Osteocyte (in vitro differentiated cells): Measurements from ENCODE around the gene FAM161B. TPM values are rescaled to one million over a fixed set of nuclear protein-coding genes. Genes with fewer than 3 reads are reported as not detected.
"Not testable (repeated sequence)": the region's sequence is repeated elsewhere in the genome, so short reads cannot be mapped to it uniquely, and the experiment has no call there.

Experiments
- DNase-seq: peaks from one replicate; pipeline ENCODE4 v3.0.0; 2021; ENCODE audit warnings: mixed read lengths; ENCODE audit not compliant: unreplicated experiment; ENCODE audit errors: extremely low spot score
- H3K27ac Mint-ChIP-seq: one replicate; pipeline ENCODE4 v1.8.0; 2021; ENCODE audit warnings: mild to moderate bottlenecking, mixed read lengths; ENCODE audit not compliant: unreplicated experiment
- H3K27me3 Mint-ChIP-seq: one replicate; pipeline ENCODE4 v1.8.0; 2021; ENCODE audit warnings: mixed read lengths; ENCODE audit not compliant: unreplicated experiment
- H3K36me3 Mint-ChIP-seq: one replicate; pipeline ENCODE4 v1.8.0; 2021; ENCODE audit warnings: mixed read lengths; ENCODE audit not compliant: unreplicated experiment
- H3K4me1 Mint-ChIP-seq: one replicate; pipeline ENCODE4 v1.8.0; 2021; ENCODE audit warnings: mixed read lengths; ENCODE audit not compliant: unreplicated experiment
- H3K4me3 Mint-ChIP-seq: one replicate; pipeline ENCODE4 v1.8.0; 2021; ENCODE audit warnings: mild to moderate bottlenecking, moderate library complexity, mixed read lengths; ENCODE audit not compliant: unreplicated experiment
- H3K9me3 Mint-ChIP-seq: one replicate; pipeline ENCODE4 v1.8.0; 2021; ENCODE audit warnings: mixed read lengths; ENCODE audit not compliant: unreplicated experiment
- CTCF ChIP-seq: fragments of 200-600 bp; sonication (generic); IDR thresholded peaks from 2 replicates; pipeline ENCODE4 v1.5.0; 2021; ENCODE audit warnings: antibody characterized with exemption, mild to moderate bottlenecking, moderate library complexity
- total RNA-seq: library from RNA; stranded (reverse); gene quantifications from 2 replicates; pipeline ENCODE4 v1.2.1, GENCODE V29; 2021

Gene FAM161B
- total RNA-seq, 1 donor from 2014 or later, result 5.8 TPM

- H3K27ac Mint-ChIP-seq, result no peak overlapping the region
- H3K4me1 Mint-ChIP-seq, result no peaks in the 10 kb centered on the region
- H3K9me3 Mint-ChIP-seq, result no peaks in the 10 kb centered on the region
- H3K27me3 Mint-ChIP-seq, result no peaks in the 10 kb centered on the region
- H3K36me3 Mint-ChIP-seq, result peaks cover 28% of the 10 kb centered on the region
- peak; percentile 35 for TF ChIP-seq CTCF
- H3K4me3 Mint-ChIP-seq, result no peak overlapping the region
- no peak for DNase-seq
These were observed 14.2 kb downstream of the FAM161B start for GRCh38 chr14:73935666-73936065.

GRCh38 chr14:73924337-73924736 lies 25.6 kb downstream of the FAM161B start:
- H3K27ac Mint-ChIP-seq, result no peak overlapping the region
- DNase-seq, result no peak
- no peaks in the 10 kb centered on the region for H3K9me3 Mint-ChIP-seq
- no peak for TF ChIP-seq CTCF
- no peak overlapping the region for H3K4me3 Mint-ChIP-seq
- H3K27me3 Mint-ChIP-seq, result no peaks in the 10 kb centered on the region
- no peaks in the 10 kb centered on the region for H3K4me1 Mint-ChIP-seq
- peaks cover 60% of the 10 kb centered on the region for H3K36me3 Mint-ChIP-seq

- H3K27ac Mint-ChIP-seq, H3K4me3 Mint-ChIP-seq, H3K9me3 Mint-ChIP-seq, DNase-seq, H3K27me3 Mint-ChIP-seq, H3K4me1 Mint-ChIP-seq: not testable (repeated sequence)
- H3K36me3 Mint-ChIP-seq, result peaks cover 41% of the 10 kb centered on the region
These were observed 30.4 kb downstream of the FAM161B start for GRCh38 chr14:73919457-73919856.

GRCh38 chr14:73916324-73916723 lies 33.6 kb downstream of the FAM161B start:
- peaks cover 3% of the 10 kb centered on the region for H3K4me1 Mint-ChIP-seq
- H3K4me3 Mint-ChIP-seq, result no peak overlapping the region
- peaks cover 42% of the 10 kb centered on the region for H3K36me3 Mint-ChIP-seq
- H3K27me3 Mint-ChIP-seq, result no peaks in the 10 kb centered on the region
- H3K27ac Mint-ChIP-seq, result no peak overlapping the region
- DNase-seq, result no peak
- no peak for TF ChIP-seq CTCF
- peaks cover 4% of the 10 kb centered on the region for H3K9me3 Mint-ChIP-seq

- H3K9me3 Mint-ChIP-seq, result peaks cover 4% of the 10 kb centered on the region
- DNase-seq, result no peak
- peaks cover 3% of the 10 kb centered on the region for H3K4me1 Mint-ChIP-seq
- H3K27ac Mint-ChIP-seq, result no peak overlapping the region
- TF ChIP-seq CTCF, result no peak
- H3K27me3 Mint-ChIP-seq, result no peaks in the 10 kb centered on the region
- H3K4me3 Mint-ChIP-seq, result no peak overlapping the region
- peaks cover 54% of the 10 kb centered on the region for H3K36me3 Mint-ChIP-seq
These were observed 36.6 kb downstream of the FAM161B start for GRCh38 chr14:73913256-73913655.

- Mint-ChIP-seq H3K4me1 (peaks cover 3% of the 10 kb centered on the region), H3K4me3 (no peak overlapping the region)
- TF ChIP-seq CTCF, result no peak
These were observed 40.2 kb downstream of the FAM161B start for GRCh38 chr14:73909681-73910080.

More at GRCh38 chr14:73909681-73910080, 40.2 kb downstream of the FAM161B start:
- H3K27ac Mint-ChIP-seq, result no peak overlapping the region
- H3K9me3 Mint-ChIP-seq, result peaks cover 4% of the 10 kb centered on the region
- peaks cover 64% of the 10 kb centered on the region for H3K36me3 Mint-ChIP-seq
- DNase-seq, result no peak
- H3K27me3 Mint-ChIP-seq, result no peaks in the 10 kb centered on the region
